ENCODE results near the gene KCNK2. TPM values are rescaled to one million over a fixed set of nuclear protein-coding genes. Genes with fewer than 3 reads are reported as not detected.

Gene KCNK2
- total RNA-seq, 1 donor from 2014 or later = 4.8 TPM

GRCh38 chr1:215137985-215138384 is 55.4 kb downstream of the KCNK2 start:
- Mint-ChIP-seq H3K9me3 (peaks cover 7% of the 10 kb centered on the region), H3K4me3 (no peak overlapping the region), H3K4me1 (no peaks in the 10 kb centered on the region), H3K36me3 (ENCODE audit: low read depth) (peaks cover 4% of the 10 kb centered on the region), H3K27me3 (ENCODE audit: low read depth) (no peaks in the 10 kb centered on the region), H3K27ac (ENCODE audit: unreplicated experiment) (no peak overlapping the region)
- no peak for TF ChIP-seq CTCF (conservative IDR thresholded peaks at IDR 0.05)
- no peak for DNase-seq (ENCODE audit: low read depth, low spot score)

GRCh38 chr1:215140135-215140534 is 57.6 kb downstream of the KCNK2 start:
- no peak for TF ChIP-seq CTCF (conservative IDR thresholded peaks at IDR 0.05)
- H3K9me3 Mint-ChIP-seq = peaks cover 5% of the 10 kb centered on the region
- H3K27ac Mint-ChIP-seq (ENCODE audit: unreplicated experiment) = no peak overlapping the region
- H3K27me3 Mint-ChIP-seq (ENCODE audit: low read depth) = no peaks in the 10 kb centered on the region
- DNase-seq (ENCODE audit: low read depth, low spot score) = no peak
- no peaks in the 10 kb centered on the region for H3K4me1 Mint-ChIP-seq
- H3K4me3 Mint-ChIP-seq = no peak overlapping the region
- peaks cover 4% of the 10 kb centered on the region for H3K36me3 Mint-ChIP-seq (ENCODE audit: low read depth)

- no peaks in the 10 kb centered on the region for H3K4me1 Mint-ChIP-seq
- DNase-seq (ENCODE audit: low read depth, low spot score) = no peak
- TF ChIP-seq CTCF (conservative IDR thresholded peaks at IDR 0.05) = no peak
- peaks cover 4% of the 10 kb centered on the region for H3K36me3 Mint-ChIP-seq (ENCODE audit: low read depth)
- H3K4me3 Mint-ChIP-seq = no peak overlapping the region
- H3K27ac Mint-ChIP-seq (ENCODE audit: unreplicated experiment) = no peak overlapping the region
- H3K27me3 Mint-ChIP-seq (ENCODE audit: low read depth) = no peaks in the 10 kb centered on the region
- H3K9me3 Mint-ChIP-seq = peaks cover 5% of the 10 kb centered on the region
Observed at GRCh38 chr1:215141460-215141859, 58.9 kb downstream of the KCNK2 start.

GRCh38 chr1:215143497-215143896 is 61.0 kb downstream of the KCNK2 start:
- Mint-ChIP-seq H3K4me1 (no peaks in the 10 kb centered on the region), H3K4me3 (no peak overlapping the region), H3K36me3 (ENCODE audit: low read depth) (peaks cover 4% of the 10 kb centered on the region), H3K9me3 (peaks cover 5% of the 10 kb centered on the region), H3K27ac (ENCODE audit: unreplicated experiment) (no peak overlapping the region), H3K27me3 (ENCODE audit: low read depth) (no peaks in the 10 kb centered on the region)
- TF ChIP-seq CTCF (conservative IDR thresholded peaks at IDR 0.05) = no peak
- DNase-seq (ENCODE audit: low read depth, low spot score) = no peak

GRCh38 chr1:215146240-215146975 is 63.9 kb downstream of the KCNK2 start:
- H3K4me1 Mint-ChIP-seq = no peaks in the 10 kb centered on the region
- peak; percentile 71 for TF ChIP-seq CTCF (conservative IDR thresholded peaks at IDR 0.05)
- no peak overlapping the region for H3K27ac Mint-ChIP-seq (ENCODE audit: unreplicated experiment)
- DNase-seq (ENCODE audit: low read depth, low spot score) = peak; percentile 7
- H3K27me3 Mint-ChIP-seq (ENCODE audit: low read depth) = no peaks in the 10 kb centered on the region
- no peak overlapping the region for H3K4me3 Mint-ChIP-seq
- H3K9me3 Mint-ChIP-seq = peaks cover 5% of the 10 kb centered on the region
- peaks cover 4% of the 10 kb centered on the region for H3K36me3 Mint-ChIP-seq (ENCODE audit: low read depth)

Measured in neural crest cell (in vitro differentiated cells).